Right renal cortex interstitium (tissue), 3 donors: Measurements from ENCODE around the gene TXNRD2. TPM values are rescaled to one million over a fixed set of nuclear protein-coding genes. Genes with fewer than 3 reads are reported as not detected.

Experiments
- DNase-seq, 3 donors: peaks; one replicate each; pipeline ENCODE4 v3.0.0-alpha.2; 2013; ENCODE audit warnings: low read depth in 3 of 3, low spot score in 2 of 3
- polyA plus RNA-seq, 3 donors: library from polyadenylated mRNA; unstranded; fragments of 120-200 nt; gene quantifications; one replicate each; pipeline ENCODE4 v1.2.1, GENCODE V29; 2013; ENCODE audit not compliant: insufficient read length in 3 of 3

TXNRD2 gene
- polyA plus RNA-seq, 3 donors, result 20.1 to 27.5 (median 20.5) TPM

DNA sequence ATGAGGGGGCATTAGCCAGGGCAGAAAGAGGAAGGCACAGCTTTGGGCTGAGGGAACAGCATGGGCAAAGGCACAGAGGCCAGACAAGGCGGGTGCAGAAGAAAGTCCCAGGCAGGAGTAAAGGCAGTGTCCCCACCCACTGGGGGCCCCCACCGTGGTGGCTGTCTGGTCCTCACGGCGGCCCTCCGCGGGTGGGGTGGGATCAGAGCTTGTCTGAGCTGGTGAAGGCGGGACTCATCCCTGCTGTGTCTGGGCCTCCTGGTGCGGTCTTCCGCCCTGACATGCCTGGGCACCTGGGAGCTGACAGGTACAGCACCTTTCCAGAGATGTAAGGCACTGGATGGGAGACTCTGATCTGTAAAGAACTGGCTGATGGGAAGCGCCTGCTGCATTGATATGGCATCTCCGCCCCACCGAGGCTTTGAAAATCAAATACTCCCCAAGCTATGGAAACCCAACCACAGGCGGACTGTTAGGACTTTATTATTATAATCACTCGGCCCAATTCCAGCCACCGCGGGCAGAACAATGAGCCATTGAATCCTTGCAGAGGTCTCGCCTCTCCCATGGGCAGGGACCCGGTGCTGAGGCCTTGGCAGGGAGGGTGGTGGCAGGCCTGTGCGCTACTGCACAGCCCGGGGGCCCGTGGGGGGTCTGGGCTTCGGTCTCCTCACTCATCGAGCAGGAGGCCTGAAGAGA, 72.7 kb downstream of the TXNRD2 start:
- DNase-seq, result no peak

DNA sequence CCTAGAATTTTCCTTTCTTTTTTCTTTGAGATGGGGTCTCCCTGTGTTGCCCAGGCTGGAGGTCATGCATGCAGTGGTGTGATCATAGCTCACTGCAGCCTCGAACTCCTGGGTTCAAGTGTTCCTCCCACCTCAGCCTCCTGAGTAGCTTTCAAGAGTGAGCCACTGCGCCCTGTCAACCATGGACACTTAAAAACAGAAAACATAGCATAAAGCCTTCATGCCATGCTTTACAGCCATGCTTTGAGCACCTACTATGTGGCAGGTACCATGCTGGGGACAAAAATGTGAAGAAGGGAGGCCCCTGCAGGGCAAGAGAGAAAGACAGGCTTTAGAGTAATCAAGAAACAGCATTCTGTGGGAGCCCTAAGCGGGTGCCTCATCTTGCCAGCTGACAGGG, 73.3 kb downstream of the TXNRD2 start:
- no peak for DNase-seq

DNA sequence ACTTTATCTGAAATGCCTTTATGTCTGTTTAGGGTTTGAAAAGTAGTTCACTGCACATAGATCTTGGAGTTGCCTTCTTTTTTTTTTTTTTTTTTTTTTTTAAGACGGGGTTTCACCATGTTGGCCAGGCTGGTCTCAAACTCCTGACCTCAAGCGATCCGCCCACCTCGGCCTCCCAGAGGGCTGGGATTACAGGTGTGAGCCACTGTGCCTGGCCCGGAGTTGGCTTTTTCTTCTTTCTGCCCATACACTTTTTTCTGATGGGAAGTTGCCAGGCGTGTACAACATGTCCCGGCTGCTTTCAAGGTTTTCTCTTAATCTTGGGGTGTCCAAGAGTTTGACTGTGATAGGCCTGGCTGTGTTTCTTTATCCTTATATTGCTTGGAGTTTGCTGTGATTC, 74.0 kb downstream of the TXNRD2 start:
- no peak for DNase-seq

DNA sequence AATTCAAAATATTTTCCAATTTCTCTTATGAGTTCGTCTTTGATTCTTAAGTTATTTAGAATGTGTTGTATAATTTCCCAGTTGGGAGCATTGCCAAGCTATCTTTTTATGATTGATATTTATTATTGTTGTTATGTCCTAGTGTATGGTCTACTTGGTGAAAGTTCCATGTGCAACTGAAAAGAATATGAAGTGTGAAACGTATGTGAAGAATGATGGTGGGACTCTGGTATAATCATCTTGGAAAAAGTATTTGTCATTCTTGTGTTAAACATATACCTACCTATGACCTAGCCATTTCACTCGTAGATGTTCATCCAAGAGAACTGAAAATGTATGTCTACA, 75.0 kb downstream of the TXNRD2 start:
- DNase-seq, result no peak

DNA sequence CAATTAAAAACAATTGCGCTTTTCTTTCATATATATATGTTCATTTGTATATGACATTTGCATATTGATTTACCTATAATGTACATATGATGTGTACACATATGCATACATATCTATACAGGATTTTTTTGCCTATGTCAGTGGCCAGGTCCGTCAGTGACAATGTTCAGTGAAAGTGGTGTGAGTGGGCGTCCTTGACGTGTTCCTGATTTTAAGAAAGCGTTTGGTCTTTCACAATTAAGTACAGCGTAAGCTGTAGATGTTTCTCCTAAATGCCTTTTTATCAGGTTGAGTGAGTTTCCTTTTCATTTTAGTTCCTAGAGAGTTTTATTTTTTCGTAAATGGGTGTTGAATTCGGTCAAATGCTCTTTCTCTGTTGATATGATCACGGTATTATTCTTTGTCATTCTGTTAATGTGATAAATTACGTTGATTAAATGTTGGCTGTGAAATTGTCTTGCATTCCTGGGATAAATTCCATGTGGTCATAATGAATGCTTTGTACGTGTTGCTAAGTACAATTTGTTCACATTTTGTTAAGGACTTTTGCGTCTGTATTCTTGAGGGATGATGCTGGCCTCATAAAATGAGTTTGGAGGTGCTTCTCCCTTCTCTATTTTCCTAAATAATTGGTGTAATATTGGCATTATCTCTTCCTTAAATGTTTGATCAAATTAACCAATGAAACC, 76.3 kb downstream of the TXNRD2 start:
- DNase-seq, result no peak

DNA sequence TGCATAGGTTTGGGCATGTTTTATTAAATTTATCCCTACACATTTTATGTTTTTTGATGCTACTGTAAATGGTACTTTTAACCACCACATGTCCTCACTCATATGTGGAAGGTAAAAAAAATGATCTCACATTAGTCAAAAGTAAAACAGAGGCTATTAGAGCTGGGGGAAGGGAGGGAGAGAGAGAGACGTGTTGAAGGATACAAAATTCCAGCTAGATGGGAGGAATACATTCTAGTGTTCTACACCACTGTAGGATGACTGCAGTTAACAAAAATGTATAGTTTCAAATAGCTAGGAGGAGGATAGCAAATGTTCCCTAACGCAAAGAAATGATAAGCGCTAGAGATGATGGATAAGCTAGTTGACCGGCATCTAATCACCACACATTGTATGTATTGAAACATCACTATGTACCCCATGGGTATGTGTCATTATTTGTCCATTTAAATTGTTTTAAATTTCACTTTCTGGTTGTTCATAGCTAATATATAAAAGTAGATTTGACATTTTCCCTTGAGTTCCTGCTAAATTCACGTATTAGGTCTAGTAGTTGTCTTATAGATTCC, 77.0 kb downstream of the TXNRD2 start:
- no peak for DNase-seq

DNA sequence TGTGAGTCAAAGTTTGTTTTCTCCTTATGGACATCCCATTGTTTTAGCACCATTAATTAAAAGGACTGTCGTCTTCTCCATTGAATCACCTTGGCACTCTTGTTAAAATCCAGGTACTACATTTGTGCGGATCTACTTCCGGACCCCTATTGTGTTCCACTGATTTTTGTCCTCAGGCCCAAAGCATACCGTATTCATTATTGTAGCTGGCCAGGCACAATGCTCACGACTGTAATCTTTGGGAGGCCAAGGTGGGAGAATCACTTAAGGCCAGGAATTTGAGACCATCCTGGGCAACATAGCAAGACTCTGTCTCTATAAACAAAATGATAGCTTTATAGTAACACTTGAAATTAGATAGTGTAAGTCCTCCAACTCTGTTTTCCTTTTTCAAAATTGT, 78.0 kb downstream of the TXNRD2 start:
- DNase-seq, result no peak

DNA sequence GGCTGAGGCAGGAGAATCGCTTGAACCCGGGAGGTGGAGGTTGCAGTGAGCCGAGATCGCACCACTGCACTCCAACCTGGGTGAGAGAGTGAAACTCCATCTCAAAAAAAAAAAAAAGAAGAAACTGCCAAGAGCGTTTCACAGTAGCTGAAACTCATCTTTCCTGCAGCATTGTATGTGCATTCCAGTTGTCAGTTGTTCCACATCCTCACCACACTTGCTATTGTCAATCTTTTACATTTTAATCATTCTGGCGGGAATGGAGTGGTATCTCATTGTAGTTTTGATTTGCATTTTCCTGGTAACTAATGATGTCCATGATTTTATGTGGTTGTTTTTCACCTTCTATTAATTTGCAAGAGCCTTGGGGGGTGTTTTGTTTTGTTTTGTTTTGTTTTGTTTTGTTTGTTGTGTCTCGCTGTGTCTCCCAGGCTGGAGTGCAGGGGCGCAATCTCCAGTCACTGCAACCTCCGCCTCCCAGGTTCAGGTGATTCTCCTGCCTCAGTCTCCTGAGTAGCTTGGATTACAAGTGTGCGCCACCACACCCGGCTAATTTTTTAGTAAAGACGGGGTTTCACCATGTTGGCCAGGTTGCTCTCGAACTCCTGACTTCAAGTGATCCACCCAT, 78.9 kb downstream of the TXNRD2 start:
- DNase-seq, result no peak

DNA sequence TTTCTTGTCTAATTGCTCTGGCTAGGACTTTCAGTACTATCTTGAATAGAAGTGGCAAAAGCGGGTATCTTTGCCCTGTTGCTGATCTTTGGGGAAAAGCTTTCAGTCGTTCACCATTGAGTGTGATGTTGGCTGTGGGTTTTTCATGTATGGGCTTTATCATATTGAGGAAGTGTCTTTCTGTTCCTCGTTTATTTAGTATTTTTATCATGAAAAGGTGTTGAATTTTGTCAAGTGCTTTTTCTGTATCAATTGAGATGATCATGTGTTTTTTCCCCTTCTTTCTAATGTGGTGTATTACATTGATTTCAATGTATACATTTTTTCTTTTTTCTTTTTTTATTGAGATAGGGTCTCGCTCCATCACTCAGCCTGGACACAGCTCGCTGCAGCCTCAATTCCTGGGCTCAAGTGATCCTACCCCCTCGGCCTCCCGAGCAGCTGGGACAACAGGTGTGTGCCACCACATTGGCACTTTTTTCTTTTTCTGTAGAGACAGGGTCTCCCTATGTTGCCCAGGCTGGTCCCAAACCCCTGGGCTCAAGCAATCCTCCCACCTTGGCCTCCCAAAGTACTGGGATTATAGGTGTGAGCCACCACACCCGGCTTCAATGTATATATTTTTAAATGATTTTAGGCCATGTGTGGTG, 81.6 kb downstream of the TXNRD2 start:
- DNase-seq, result no peak

DNA sequence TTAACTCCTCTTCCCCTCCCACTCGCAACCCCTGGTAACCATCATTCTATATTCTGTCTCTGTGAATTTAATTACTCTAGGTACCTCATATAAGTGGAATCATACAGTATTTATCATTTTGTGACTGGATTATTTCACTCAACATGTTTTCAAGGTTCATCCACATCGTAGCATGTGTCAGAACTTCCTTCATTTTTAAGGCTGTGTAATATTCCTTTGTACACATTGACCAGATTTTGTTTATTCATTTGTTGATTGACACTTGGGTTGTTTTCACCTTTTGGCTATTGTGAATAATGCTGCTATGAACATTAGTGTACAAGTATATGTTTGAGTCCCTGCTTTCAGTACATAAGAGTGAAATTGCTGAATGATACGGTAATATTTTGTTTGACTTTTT, 84.2 kb downstream of the TXNRD2 start:
- no peak for DNase-seq

DNA sequence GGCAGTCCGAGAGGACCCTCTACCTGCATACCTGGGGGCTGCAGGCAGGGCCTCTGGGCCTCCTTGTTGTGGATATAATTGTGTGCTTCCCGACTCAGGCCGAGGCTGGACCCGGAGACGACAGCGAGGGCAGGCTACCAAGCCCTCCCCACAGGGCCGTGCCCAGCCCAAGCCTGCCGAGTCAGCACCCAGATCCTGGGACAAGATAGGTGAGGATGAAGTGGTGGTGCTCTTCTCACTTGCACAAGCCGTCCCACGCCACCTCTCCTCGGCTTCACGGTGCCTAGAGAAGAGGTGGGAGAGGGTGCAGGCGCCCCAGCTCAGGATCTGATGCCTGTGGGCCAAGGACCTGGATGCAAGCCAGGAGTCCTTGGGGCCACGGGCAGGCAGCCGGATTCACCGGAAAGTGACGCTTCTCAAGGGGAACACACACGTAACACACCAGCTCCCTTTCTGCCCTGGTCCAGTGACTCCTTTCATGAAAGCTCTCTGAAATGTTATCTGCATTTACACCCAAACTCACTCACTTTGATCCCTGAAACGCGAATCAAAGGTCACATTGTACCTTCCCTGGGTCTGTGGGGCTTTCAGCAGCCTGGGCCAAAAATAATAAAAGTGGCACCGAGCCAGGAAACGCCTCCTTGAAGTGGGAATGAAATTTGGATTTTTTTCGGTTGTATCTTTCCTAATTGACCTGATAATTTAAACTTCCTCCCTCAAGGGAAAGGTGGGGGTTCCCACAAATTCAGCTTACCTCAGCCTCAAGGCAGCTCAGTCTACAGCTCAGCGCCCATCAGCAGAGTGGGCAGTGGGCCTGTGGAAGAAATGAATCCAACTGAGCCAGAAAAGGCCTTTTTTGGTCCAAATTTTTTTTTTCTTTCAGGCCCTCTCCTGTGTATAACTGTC, 85.9 kb downstream of the TXNRD2 start:
- DNase-seq, result peak in 2 of 3 donors; percentile 46 to 47

DNA sequence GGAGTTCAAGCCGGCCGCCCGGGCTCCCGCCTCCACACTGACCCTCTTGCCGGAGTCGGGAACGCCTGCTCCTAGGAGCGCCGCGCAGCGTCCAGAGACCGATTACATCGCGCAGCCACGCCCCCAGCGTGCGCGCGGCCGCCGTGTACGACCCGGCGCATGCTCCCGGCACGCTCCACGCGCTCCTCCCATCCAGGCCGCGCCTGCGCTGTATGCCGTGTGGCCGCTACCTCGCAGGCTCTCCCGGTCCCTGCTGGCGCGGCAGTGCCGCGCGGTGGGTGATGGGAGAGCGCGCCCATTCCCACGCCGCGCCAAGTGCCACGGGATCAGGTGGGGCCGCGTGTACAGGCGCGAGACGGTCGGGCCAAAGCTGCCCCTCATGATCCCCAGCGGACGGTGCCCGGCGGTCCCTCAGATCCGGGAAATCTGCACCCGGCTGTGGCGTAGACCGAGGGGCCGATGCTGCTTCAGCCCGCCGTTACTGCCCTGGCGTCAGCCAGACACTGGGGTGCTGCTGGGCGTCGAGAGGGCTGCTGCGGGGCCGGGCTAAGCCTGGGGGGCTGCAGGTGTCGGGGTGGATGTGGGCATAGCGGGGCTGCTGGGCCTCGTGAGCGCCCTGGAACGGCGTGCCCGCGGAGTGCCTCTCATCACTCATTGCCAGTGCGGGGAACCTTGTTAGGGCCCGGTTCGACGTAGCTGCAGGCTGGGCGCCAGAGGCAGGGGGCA, 86.7 kb downstream of the TXNRD2 start, which contains the start of the genes GNB1L and RTL10:
Gene GNB1L, minus strand, starts transcription at position 97 of the 726 bp plus-strand sequence. CDS start 33,519 bp downstream, outside the sequence.
Gene RTL10, minus strand, starts transcription at position 97 of the 726 bp plus-strand sequence. CDS start 2,613 bp downstream, outside the sequence.
- peak; percentile 83 to 92 (median 92) for DNase-seq

DNA sequence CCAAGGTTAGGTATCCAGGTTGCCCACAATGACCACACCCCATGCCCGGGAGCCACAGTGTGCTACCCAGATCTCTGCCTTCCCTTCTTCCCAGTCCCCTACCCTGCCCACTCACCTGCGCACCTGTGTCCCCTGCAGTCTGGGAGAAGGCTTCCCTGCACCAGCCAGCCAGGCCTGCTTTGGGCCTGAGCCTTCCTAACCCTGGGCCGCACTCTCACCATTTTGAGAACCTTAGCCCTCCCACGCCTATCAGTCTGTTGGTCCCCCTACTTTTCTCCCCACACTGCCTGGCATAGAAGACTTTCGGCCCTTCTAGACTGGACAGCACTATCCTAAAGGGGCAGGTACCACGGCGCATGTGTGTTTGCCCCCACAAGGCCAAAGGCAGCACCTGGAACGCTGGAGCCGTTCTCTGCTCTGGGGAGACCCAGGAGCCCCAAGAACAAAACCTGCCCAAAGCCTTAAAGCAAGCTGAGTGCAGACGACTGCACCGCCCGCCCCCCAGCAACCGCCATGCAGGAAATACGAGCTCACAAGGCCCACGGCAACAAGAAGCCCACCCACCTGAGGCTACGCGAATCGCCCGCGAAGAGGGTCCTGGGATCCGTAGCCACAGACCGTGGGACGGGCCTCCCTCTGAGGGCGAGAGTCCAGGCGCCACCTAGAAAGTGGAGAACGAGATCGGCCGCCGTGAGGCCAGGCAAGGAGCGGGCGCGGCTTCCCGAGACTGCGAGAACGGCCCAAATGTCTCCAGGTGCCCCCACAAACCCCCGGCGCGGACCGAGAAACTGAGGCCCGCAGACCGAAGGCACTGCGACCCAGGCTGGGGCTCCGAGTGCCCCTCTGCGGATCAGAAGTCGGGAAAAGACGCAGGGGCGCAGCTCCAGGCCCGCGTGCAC, 87.5 kb downstream of the TXNRD2 start:
- no peak for DNase-seq

DNA sequence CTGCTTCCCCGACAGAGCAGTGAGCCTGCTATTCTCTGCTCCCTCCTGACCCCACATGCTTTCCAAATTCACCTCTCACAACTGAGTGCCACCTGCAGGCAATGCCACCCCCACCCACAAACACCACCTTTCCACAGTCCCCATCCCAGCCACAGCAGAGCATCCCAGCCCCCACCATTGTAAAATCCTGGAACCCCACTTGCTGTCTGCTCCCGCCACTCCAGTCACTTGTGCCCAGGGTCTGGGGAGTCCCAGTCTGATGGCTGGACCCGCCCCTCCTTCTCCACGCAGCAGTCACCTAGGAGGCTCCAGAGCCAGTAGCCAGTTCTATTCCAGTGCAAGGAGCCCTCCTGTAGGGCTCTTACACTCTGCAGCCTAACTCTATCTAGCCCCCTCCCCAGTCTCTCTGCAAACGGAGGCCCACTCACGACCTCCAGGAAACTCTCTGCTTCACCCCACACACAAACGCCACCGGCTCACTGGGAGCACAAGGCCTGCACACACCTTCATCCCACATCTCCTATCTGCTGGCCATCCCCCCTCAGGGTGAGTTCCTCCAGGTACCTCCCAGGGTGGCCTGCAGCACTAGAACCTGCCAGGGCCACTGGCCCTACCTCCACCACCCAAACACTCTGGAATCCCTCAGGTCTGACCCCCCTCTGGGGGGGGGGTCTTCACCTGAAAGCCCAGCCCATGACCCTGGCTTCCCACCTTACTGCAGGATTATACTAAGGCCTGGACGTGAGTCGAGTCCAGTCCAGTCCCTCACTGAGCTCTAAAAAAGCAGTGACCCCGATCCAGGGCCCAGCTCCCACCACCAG, 88.3 kb downstream of the TXNRD2 start:
- DNase-seq, result no peak

DNA sequence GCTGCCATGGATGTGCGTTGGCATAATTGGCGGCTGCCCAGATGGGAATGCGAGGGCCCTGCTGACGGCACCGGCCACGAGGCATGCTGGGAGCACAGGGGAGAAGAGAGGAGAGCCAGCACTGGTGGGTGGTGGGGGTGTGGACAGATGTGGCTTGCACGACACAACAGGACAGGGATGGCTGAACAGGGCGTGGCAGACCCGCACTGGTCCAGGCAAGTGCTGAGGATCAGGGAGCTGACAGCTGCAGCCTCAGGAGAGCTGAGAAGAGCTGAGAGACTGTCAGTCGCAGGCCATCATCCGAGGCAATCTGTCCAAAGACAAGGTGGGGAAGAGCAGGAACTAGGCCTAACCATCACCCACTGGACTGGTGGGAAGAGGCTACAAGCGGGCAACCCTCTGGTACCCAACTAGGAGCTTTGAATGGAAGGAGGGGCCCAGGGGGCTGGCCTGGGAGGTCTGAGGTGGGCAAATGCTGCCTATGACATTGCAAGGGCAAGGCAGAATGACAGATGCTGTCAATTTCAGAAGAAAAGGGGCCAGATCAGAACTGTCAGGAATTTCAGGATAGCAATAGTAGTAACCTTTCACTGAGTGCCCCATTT, 89.3 kb downstream of the TXNRD2 start:
- no peak for DNase-seq

DNA sequence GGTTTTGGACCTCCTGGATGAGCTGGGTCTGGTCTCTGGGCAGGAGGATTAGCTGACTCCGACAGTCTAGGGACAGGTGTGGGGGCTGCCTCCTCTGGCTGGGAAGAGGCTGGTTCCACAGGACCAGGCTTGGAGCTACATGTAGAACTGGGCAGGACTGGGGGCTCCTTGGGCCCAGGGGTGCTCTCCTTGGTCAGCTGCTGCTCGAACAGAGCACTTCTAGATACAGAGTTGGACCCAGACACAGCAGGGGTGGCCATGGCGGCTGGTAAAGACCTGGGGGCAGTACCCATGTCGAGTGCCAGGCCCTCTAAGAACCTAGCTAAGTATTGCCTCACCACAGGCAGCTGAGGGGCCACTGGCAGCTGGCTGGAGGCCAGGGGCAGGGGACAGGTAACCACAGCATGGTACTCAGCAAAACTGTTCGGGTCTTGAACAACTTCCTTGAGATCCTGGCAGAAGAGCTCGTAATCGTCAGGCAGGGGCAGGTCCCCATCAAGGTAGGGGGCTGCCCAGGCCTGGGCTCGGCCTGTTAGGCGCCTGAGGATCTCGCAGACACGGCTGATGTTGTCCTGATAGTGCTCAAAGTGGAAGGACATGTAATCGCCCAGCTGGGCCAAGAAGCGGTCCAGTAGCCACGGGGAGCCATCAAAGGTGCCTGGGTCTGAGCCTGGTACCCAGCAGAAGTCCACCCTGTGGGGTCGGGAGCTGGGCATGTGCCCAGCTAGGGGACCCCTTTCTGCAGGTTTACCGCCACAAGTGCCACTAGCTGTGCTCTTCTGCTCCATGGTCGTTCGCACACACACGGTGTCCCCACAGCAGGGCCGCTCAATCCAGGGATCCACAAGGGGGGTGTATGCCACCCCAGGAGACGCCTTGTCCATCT, 90.1 kb downstream of the TXNRD2 start:
- DNase-seq, result no peak
